GM18867 (cell line): ENCODE data around the gene ZNF774.
"Not testable (repeated sequence)": the region's sequence is repeated elsewhere in the genome, so short reads cannot be mapped to it uniquely, and the experiment has no call there.

Experiments used
- ATAC-seq: cut with Tn5 transposase; IDR thresholded peaks from one replicate; pipeline ENCODE4 v1.9.1; 2021; ENCODE audit warnings: mild to moderate bottlenecking, moderate library complexity; ENCODE audit not compliant: unreplicated experiment

The ZNF774 gene

DNA sequence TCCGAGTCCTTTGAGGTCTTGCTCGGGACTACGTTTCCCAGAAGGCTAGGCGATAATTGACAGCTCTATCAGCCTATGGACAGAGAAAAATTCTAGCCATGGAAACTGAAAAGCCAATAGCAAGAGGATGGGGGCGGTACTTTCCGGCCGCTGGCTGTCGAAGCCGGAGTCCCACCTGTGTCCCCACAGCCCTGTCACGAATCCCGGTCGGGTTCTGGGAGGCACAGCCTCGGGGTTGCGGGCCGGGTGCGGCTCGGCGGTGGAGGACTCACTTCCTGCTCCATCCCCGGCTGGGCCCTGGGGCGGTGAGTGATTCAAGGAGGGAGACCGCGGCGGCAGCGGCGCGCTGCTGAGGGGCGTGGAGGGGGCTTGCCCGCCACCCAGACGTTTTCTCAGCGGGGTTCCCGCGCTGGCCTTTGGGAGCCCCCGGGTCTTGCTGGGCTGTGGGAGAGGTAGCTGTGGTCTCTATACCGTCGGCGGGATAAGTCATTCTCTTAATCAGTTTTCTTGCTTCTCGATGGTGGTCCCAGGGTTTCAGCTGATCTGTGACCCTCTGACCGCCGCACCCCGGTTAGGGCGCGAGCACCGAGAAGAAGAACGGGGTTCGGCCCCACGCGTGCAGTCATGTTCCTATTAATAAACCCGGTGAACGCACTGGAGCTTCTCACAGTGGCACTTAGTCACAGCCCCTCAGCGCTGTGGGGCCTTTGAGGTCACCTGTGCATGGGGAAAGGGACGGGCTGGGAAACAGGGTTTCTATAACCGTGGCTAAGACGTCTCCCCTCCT lies at the start of gene ZNF774:
ZNF774 (plus strand) TSS at position 178 of the 787 bp plus-strand sequence. CDS start 2,377 bp downstream, outside the sequence.
- peak; percentile 100 for ATAC-seq

GRCh38 chr15:90305355-90305754 lies 46.7 kb upstream of the ZNF774 start:
- not testable (repeated sequence) for ATAC-seq

DNA sequence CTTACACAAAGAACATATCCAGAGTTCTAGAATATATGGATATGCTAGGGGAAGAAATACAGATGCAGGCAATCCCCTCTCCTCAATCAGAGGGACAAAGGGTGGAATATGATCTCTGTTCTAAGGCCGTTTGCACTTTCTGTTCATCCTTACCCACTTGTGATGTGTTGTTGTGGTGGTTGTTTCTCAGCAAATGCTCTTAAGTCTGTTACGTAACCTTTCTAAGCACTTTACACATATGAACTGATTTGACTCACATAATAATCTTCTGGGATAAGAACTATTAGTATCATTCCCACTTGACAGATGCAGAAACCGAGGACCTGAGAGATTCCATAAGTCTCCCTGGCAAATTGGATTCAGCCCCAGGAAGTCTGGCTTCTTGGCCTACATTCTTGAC lies 46.2 kb upstream of the ZNF774 start:
- ATAC-seq: no peak

- peak; percentile 82 for ATAC-seq
Observed at GRCh38 chr15:90306560-90306959, 45.5 kb upstream of the ZNF774 start.

GRCh38 chr15:90307661-90308060 lies 44.4 kb upstream of the ZNF774 start:
- ATAC-seq: no peak

DNA sequence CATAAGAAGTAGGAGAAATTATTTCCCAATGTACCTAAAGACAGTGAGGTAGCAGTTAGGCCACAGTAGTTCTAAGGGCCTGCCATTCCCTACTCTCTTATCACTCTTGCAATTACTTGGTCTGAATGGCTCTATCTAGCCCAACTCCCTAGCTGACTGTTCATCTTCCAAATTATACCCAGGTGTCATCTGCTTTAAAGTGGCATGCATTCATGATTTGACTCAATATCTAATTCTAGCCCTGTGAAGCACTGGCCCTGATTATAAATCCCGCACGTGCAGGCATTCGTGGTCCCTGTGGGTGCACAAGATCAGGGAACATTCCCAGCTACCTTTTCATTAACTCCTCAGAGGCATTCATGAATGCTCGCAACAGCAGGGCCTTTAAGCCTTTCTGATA lies 43.1 kb upstream of the ZNF774 start:
- ATAC-seq: no peak

DNA sequence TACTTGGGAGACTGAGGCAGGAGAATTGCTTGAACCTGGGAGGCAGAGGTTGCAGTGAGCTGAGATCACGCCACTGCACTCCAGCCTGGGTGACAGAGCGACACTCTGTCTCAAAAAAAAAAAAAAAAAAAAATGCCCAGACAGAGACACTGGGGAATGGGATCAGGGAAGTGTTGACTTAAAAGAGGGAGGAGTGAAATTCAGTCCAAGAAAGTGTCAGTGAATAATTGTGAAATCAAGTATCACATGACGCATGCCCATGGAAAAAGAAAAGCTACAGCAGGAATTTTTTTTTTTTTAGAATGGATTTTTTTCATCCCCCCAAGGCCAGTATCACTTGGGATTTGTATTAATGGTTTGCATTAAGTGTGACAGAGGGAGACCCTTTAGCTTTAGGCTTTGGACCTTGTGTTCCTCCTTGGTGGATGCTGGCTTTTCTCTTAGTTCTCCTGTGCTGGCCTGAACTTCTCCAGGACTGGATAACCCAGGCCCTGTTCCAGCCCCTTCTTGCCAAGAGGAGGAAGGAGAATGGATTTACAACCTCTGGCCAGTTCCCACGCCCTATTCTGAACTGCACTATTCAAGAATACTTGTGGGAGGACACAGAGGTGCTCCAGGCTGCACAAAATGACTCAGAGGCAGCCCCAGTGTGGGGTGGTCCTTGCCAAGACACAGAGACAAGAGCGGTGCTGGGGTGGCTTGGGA lies 36.7 kb upstream of the ZNF774 start:
- no peak for ATAC-seq

GRCh38 chr15:90316139-90316538 lies 35.9 kb upstream of the ZNF774 start:
- no peak for ATAC-seq

GRCh38 chr15:90318591-90318990 lies 33.5 kb upstream of the ZNF774 start:
- no peak for ATAC-seq

DNA sequence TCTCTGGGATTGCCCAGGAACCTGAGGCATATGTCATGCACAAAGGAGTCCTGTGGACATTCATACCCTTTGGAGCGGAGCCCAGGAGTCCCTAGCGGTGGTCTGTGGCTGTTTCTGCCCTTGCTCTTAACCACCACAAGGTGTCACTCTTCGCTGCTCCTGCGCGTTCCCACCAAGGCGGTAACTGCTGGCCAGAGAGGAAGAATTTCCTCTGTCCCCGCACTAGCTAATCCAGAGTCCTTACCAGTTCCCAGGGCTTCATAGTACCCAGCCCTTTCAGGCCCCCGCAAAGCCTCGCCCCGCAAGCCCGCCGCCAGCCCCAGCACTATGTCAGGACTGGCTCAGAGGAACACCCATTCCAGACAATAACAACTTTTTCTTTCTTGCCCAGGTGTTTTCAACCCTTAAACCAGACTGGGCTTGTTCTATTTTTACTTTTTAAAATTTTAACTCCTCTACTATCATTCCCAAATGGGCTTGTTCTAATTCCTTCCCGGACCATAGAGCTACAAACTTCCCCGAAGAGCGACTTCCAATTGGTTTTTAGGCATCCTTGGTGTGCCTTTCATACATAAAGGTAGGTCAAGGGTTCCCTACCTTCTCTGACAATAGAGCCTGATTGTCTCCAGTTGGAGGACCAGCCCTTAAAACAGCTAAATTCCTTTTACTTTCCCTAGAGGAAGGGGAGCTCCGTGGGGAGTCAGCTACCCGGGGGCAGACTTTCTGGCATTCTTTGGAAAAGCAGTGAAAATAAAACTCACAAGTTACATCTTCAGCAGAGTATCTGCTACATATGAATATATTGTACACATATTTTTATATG lies 31.8 kb upstream of the ZNF774 start:
- ATAC-seq: no peak

DNA sequence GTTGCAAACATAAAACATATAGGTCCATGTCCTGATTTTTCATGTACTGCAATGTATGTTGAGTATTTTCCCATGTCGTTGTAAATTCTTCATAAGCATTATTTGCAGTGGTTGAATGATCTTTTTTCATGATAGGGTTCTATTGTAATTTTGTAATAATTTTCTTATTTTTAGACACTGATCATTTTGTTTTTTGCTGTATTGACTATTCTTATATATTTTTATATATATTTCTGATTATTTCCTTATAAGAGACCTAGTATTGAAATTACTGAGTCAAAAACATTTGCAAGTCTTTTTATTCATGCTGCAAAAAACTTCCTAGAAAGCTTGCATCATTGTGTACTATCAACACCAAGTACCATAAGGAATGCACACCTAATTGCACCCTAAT lies 31.2 kb upstream of the ZNF774 start:
- no peak for ATAC-seq

DNA sequence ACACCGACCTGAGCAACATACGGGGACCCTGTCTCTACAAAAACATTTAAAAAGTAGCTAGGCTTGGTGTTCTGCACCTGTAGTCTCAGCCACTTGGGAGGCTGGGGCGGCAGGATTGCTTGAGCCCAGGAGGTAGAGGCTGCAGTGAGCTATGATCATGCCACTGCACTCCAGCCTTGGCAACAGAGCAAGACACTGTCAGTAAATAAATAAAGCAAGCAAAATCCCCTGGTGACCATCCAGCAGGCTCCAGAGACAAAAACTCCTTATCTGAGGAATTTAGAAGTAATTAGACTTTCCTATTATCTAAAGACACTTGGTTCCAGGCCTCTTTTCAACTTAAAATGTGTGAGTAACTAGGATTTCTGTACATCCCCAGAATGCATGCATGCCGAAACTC lies 29.5 kb upstream of the ZNF774 start:
- no peak for ATAC-seq

- ATAC-seq: no peak
Observed at GRCh38 chr15:90325726-90326125, 26.4 kb upstream of the ZNF774 start.

GRCh38 chr15:90326441-90326840 lies 25.6 kb upstream of the ZNF774 start:
- ATAC-seq: no peak

GRCh38 chr15:90327311-90327710 lies 24.8 kb upstream of the ZNF774 start:
- no peak for ATAC-seq

GRCh38 chr15:90334304-90334731 lies 17.8 kb upstream of the ZNF774 start:
- ATAC-seq: no peak

DNA sequence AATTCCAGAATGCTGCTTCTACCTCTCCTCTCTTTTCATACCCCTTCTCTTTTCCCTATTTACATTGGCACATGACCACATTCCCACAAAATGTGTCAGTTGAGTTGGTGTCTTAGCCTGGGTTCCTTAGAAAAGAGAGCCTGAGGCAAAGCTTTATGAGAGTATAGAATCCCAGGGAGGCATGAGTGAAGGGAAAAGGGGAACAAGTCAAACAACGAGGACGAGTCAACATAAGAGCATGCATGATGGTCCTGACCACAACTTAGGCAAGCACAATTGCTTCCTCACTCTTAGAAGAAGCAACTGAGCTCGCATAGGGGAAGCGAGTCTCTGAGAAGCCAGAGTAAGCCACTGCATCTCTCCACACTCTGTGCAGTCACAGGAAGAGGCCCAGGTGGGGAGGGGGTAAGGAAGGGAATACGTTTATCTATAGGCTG lies 15.4 kb upstream of the ZNF774 start:
- ATAC-seq: no peak

GRCh38 chr15:90337256-90337655 lies 14.8 kb upstream of the ZNF774 start:
- no peak for ATAC-seq

DNA sequence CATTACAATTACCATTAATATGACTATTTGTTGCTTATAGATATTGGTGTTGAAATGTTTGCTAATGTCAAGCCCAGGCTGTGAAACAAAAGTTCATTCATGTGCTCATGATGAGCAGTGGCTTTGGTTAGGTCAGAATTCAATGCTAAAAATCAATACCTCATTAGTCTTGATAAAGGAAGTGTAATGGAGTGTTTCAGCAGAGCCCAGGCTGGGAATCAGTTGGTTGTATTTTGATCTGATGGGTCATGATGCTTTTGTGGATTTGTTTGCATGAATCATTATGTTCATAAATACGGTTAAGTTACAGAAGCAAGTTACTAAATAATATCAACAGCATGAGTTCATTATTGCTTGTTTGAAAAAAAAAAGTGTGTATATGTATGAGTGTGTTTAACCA lies 13.6 kb upstream of the ZNF774 start:
- ATAC-seq: no peak

GRCh38 chr15:90340345-90340744 lies 11.7 kb upstream of the ZNF774 start:
- ATAC-seq: no peak

- ATAC-seq: no peak
Observed at GRCh38 chr15:90343302-90343790, 8.7 kb upstream of the ZNF774 start.
